Stimulated activated CD8-positive, alpha-beta memory T cell treated with anti-CD3 and anti-CD28 coated beads, Interleukin-15, amount 100 ng/mL, for 48 hours (primary cell): ENCODE measurements around the gene C20orf202.
"Not testable (repeated sequence)": the region's sequence is repeated elsewhere in the genome, so short reads cannot be mapped to it uniquely, and the experiment has no call there.

ENCODE experiments used
- DNase-seq, 2 donors: peaks; one replicate each; pipeline ENCODE4 v3.0.0-alpha.2; 2020; ENCODE audit warnings: low read depth in 2 of 2

The C20orf202 gene

GRCh38 chr20:1247689-1248088, 44.4 kb downstream of the C20orf202 start:
- no peak for DNase-seq

GRCh38 chr20:1250282-1250681, 47.0 kb downstream of the C20orf202 start:
- not testable (repeated sequence) for DNase-seq

GRCh38 chr20:1252416-1252815, 49.2 kb downstream of the C20orf202 start:
- DNase-seq: no peak

GRCh38 chr20:1254254-1254653, 51.0 kb downstream of the C20orf202 start:
- no peak for DNase-seq

- no peak for DNase-seq
Measured at GRCh38 chr20:1255675-1256074, 52.4 kb downstream of the C20orf202 start.
